ENCODE measurements around the gene WDPCP.
"Not testable (repeated sequence)": the region's sequence is repeated elsewhere in the genome, so short reads cannot be mapped to it uniquely, and the experiment has no call there.

WDPCP gene

DNA sequence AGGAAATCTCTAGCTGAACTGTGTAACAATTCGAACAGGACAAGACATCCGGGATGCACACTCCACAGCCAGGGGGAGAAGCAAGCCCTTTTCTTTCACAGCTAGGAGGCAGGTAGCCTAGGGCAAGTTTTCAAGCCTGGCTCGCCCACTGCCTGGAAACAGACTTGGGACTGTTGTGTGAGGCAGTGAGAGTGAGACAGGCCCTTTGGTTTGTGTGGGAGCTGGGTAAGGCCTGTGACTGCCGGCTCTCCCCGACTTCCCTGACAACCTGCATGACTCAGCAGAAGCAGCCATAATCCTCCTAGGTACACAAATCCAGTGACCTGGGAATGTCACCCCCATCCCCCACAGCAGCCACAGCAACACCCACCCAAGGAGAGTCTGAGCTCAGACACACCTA lies 179.7 kb downstream of the WDPCP start:
- DNase-seq (ENCODE audit: low read depth), result no peak
- TF ChIP-seq, protein P1, sequence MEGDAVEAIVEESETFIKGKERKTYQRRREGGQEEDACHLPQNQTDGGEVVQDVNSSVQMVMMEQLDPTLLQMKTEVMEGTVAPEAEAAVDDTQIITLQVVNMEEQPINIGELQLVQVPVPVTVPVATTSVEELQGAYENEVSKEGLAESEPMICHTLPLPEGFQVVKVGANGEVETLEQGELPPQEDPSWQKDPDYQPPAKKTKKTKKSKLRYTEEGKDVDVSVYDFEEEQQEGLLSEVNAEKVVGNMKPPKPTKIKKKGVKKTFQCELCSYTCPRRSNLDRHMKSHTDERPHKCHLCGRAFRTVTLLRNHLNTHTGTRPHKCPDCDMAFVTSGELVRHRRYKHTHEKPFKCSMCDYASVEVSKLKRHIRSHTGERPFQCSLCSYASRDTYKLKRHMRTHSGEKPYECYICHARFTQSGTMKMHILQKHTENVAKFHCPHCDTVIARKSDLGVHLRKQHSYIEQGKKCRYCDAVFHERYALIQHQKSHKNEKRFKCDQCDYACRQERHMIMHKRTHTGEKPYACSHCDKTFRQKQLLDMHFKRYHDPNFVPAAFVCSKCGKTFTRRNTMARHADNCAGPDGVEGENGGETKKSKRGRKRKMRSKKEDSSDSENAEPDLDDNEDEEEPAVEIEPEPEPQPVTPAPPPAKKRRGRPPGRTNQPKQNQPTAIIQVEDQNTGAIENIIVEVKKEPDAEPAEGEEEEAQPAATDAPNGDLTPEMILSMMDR (conservative IDR thresholded peaks at IDR 0.05; ENCODE audit: low read depth, low read length), result no peak
- no peak overlapping the region for H3K4me3 ChIP-seq (ENCODE audit: low read depth, low read length)

DNA sequence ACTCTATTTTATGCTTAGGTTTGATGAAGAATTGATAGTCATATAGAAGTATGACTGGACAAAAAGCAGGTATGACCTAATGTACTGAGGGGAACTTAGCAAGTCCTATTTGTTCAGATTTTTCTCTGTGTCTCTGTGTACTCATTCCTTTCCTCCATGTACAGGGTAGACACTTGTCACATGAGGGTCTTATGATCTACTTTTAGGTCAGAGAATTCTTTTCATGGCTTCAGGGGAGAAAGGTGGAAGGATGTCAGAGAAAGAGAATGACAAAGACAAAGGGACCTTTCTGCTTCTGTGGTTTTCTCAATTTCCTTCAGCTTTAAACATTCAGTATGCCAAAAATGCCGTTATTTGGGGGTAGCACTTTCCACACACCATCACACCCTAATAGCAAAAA lies 181.6 kb downstream of the WDPCP start:
- no peak overlapping the region for H3K4me3 ChIP-seq (ENCODE audit: low read depth, low read length)
- TF ChIP-seq, protein P1 (conservative IDR thresholded peaks at IDR 0.05; ENCODE audit: low read depth, low read length), result no peak
- DNase-seq (ENCODE audit: low read depth), result no peak

DNA sequence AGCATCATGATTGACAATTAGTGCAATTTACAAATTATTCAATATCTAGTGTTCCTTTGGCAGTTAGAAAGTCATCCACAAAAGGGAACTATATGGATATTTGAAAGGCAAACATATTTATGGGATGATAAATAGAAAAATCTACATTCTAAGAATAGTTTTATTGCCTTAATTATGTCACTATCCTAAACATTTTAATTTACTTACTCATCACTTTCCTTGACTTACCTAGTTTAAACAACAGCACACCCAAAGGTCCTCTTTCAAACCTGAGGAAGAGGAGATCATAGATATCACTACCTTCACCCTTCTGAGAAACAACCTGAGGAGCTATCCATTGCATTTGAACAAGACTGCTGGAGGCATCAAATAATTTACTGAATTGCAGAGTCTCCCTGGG lies 184.5 kb downstream of the WDPCP start:
- no peak overlapping the region for H3K4me3 ChIP-seq (ENCODE audit: low read depth, low read length)
- no peak for DNase-seq (ENCODE audit: low read depth)
- TF ChIP-seq, protein P1 (conservative IDR thresholded peaks at IDR 0.05; ENCODE audit: low read depth, low read length), result no peak

DNA sequence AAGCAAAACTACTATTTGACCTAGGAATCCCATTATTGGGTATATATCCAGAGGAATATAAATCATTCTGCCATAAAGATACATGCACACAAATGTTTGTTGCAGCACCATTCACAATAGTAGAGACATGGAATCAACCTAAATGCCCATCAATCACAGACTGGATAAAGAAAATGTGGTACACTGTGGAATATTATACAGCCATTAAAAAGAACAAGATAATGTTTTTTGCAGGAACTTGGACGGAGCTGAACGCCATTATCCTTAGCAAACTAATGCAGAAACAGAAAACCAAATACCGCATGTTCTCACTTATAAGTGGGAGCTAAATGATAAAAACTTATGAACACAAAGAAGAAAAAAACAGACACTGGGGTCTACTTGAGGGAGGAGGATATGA lies 185.4 kb downstream of the WDPCP start:
- H3K4me3 ChIP-seq (ENCODE audit: low read depth, low read length); DNase-seq (ENCODE audit: low read depth): not testable (repeated sequence)

DNA sequence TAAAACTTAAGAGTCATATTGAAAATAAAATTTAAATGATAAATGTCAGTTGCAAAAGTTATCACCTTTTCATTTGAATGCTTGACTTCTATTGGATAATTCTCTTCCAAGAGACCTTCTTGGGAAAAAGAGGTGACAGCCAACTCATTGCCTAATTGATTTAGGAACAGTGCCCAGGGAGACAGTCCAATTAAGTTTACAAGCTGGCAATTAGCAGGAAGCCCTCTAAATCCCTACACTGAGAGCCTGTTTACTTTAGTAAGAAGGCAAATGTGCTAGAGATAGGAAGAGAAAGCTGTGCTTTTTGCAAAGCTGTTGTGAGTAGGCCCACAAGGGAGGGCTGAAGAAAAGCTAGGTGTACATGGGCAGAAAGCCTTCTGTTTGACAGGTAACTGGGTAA lies 189.1 kb downstream of the WDPCP start:
- no peak for DNase-seq (ENCODE audit: low read depth)
- H3K4me3 ChIP-seq (ENCODE audit: low read depth, low read length), result no peak overlapping the region
- TF ChIP-seq, protein P1 (conservative IDR thresholded peaks at IDR 0.05; ENCODE audit: low read depth, low read length), result no peak

DNA sequence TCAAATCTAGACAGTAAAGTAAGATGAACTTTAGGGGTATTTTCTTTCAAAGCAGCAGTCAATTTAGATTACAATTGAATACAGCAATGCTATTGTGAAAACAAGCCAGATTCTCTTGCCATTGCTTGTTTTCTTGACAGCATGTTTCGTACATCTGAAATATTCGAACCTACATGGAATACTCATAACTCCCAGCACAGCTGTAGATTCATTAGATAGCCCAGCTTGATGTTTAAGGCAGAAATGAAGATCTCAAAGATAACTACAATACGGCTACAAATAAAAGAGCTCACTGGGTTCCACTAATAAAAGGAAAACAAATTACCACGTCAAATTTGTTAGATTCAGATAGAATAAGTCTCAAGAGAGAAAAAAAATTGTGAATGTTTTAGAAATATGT lies 208.8 kb downstream of the WDPCP start:
- no peak for DNase-seq (ENCODE audit: low read depth)
- TF ChIP-seq, protein P1 (conservative IDR thresholded peaks at IDR 0.05; ENCODE audit: low read depth, low read length), result no peak
- no peak overlapping the region for H3K4me3 ChIP-seq (ENCODE audit: low read depth, low read length)

DNA sequence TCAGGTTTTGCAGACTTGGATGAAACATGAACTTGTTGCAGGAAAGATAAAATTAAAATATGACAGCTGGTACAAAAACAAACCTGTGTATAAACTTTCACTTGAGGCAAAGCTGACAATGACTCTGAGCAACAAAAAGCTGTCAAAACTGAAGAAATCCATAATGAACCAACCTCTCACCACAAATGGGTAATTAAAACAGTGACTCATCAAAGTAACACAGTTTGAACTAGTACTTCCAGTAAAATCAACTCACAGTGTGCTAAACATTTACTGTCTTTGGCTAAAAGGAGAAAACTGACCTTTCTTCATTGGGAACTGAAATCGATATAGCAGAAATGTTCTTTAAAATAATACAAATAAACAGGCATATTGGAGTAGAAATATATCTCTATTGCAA lies 209.7 kb downstream of the WDPCP start:
- TF ChIP-seq, protein P1 (conservative IDR thresholded peaks at IDR 0.05; ENCODE audit: low read depth, low read length), result no peak
- peak; percentile 1 for DNase-seq (ENCODE audit: low read depth)
- no peak overlapping the region for H3K4me3 ChIP-seq (ENCODE audit: low read depth, low read length)

DNA sequence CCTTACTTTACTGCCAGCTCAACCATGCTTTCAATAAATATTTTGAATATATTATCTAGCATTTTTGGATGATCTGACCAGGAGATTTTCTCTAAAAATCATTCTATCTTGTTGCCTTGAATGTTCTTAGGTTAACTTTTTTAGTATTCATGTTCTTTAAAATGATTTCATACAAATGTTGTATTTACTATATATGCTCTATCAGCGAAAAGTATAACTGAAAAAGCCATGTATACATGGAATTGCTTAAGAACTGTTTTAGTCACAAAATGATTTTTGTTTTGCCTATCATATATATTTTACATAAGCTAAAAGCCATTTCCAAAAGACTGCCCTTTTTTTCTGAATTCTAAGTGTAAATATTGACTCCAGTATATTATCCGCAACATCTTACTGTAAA lies 213.9 kb downstream of the WDPCP start:
- no peak overlapping the region for H3K4me3 ChIP-seq (ENCODE audit: low read depth, low read length)
- TF ChIP-seq, protein P1 (conservative IDR thresholded peaks at IDR 0.05; ENCODE audit: low read depth, low read length), result no peak
- DNase-seq (ENCODE audit: low read depth), result no peak

Measured in choroid plexus epithelial cell (primary cell).